ENCODE measurements around the gene DAZAP1.

DAZAP1 gene

DNA sequence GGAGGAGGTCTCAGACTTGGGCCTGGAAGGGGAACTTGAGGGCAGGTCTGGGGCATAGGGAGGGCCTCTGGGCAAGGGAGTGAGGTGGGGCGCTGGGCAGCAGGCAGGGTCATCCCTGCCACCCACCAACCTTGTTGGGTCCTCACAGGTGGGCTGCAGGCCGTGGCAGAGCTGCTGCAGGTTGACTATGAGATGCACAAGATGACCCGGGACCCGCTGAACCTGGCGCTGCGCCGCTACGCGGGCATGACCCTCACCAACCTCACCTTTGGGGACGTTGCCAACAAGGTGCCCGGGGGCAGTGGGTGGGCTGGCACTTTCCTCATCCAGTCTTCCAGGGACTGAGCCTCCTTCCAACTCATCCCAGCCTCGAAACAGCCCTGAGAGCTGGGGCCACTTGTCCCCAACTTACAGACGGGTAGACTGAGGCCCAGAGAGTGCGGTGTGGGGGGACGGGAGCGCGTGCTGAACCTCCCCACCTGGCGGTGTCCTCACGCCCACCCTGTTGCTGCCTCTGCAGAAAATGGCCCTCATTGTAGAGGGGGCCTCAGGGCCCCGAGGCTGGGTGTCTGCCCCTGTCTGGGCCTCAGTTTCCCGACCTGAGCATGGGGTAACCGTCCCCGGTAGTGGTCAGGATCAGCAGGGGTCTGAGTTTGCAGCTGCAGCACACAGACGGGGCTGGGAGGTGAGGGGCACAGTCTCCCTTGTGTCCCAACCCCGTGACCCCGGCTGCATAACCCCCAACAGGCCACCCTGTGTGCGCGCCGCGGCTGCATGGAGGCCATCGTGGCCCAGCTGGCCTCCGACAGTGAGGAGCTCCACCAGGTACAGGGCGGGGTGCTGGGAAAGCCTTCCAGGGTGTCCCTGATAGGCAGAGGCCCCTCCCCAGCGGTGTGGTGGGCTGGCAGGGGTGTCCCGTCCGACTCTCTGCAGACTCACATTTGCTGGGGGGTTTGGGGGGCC is 52.9 kb downstream of the DAZAP1 start:
- DNase-seq, result no peak

- no peak for DNase-seq
Measured at GRCh38 chr19:1461862-1462261, 54.5 kb downstream of the DAZAP1 start.

DNA sequence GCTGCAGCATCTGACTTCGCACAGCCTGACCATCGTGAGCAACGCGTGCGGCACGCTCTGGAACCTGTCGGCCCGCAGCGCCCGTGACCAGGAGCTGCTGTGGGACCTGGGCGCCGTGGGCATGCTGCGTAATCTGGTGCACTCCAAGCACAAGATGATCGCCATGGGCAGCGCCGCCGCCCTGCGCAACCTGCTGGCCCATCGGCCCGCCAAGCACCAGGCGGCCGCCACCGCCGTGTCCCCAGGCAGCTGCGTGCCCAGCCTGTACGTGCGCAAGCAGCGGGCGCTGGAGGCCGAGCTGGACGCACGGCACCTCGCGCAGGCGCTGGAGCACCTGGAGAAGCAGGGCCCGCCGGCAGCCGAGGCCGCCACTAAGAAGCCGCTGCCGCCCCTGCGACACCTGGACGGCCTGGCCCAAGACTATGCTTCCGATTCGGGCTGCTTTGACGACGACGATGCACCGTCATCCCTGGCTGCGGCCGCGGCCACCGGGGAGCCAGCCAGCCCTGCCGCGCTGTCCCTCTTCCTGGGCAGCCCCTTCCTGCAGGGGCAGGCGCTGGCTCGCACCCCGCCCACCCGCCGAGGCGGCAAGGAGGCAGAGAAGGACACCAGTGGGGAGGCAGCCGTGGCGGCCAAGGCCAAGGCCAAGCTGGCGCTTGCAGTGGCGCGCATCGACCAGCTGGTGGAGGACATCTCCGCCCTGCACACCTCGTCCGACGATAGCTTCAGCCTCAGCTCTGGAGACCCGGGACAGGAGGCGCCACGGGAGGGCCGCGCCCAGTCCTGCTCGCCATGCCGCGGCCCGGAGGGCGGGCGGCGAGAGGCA is 58.0 kb downstream of the DAZAP1 start:
- peak; percentile 43 for DNase-seq

DNA sequence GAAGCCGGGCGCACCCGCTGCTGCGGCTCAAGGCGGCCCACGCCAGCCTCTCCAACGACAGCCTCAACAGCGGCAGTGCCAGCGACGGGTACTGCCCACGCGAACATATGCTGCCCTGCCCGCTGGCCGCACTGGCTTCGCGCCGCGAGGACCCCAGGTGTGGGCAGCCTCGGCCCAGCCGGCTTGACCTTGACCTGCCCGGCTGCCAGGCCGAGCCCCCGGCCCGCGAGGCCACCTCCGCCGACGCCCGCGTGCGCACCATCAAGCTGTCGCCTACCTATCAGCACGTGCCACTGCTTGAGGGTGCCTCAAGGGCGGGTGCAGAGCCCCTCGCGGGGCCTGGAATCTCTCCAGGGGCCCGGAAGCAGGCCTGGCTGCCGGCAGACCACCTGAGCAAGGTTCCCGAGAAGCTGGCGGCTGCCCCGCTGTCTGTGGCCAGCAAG is 58.7 kb downstream of the DAZAP1 start:
- DNase-seq, result no peak

GRCh38 chr19:1466461-1467214 is 59.3 kb downstream of the DAZAP1 start:
- DNase-seq, result no peak

DNA sequence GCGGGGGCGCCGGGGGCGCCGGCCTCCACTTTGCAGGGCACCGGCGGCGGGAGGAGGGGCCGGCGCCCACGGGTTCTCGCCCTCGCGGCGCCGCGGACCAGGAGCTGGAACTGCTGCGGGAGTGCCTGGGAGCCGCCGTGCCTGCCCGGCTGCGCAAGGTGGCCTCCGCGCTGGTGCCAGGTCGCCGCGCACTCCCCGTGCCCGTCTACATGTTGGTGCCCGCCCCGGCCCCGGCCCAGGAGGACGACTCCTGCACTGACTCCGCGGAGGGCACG is 59.8 kb downstream of the DAZAP1 start:
- DNase-seq, result no peak

DNA sequence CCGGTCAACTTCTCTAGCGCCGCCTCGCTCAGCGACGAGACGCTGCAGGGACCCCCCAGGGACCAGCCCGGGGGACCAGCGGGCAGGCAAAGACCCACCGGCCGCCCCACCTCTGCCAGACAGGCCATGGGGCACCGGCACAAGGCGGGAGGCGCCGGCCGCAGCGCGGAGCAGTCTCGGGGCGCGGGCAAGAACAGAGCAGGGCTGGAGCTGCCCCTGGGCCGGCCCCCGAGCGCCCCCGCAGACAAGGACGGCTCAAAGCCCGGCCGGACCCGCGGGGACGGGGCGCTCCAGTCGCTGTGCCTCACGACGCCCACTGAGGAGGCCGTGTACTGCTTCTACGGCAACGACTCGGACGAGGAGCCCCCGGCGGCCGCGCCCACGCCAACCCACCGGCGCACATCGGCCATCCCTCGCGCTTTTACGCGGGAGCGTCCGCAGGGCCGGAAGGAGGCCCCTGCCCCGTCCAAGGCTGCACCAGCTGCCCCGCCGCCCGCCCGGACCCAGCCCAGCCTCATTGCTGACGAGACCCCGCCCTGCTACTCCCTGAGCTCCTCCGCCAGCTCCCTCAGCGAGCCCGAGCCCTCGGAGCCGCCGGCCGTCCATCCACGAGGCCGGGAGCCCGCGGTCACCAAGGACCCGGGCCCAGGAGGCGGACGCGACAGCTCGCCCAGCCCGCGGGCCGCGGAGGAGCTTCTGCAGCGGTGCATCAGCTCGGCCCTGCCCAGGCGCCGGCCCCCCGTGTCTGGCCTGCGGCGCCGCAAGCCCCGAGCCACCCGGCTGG is 60.3 kb downstream of the DAZAP1 start:
- DNase-seq, result no peak

DNA sequence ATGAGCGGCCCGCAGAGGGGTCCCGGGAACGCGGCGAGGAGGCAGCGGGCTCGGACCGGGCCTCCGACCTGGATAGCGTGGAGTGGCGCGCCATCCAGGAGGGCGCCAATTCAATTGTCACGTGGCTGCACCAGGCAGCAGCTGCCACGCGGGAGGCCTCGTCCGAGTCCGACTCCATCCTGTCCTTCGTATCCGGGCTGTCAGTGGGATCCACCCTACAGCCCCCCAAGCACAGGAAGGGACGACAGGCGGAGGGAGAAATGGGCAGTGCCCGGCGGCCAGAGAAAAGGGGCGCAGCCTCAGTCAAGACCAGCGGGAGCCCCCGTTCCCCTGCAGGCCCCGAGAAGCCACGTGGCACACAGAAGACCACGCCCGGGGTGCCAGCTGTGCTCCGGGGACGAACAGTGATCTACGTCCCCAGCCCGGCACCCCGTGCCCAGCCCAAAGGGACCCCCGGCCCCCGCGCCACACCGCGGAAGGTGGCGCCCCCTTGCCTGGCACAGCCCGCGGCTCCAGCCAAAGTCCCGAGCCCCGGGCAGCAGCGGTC is 61.0 kb downstream of the DAZAP1 start:
- no peak for DNase-seq

- peak; percentile 57 for DNase-seq
Measured at GRCh38 chr19:1468821-1469254, 61.5 kb downstream of the DAZAP1 start.

- DNase-seq, result no peak
Measured at GRCh38 chr19:1469255-1470054, 62.1 kb downstream of the DAZAP1 start.

- DNase-seq, result no peak
Measured at GRCh38 chr19:1470055-1470304, 62.6 kb downstream of the DAZAP1 start.

- DNase-seq, result peak; percentile 76
Measured at GRCh38 chr19:1470305-1471009, 63.1 kb downstream of the DAZAP1 start.

DNA sequence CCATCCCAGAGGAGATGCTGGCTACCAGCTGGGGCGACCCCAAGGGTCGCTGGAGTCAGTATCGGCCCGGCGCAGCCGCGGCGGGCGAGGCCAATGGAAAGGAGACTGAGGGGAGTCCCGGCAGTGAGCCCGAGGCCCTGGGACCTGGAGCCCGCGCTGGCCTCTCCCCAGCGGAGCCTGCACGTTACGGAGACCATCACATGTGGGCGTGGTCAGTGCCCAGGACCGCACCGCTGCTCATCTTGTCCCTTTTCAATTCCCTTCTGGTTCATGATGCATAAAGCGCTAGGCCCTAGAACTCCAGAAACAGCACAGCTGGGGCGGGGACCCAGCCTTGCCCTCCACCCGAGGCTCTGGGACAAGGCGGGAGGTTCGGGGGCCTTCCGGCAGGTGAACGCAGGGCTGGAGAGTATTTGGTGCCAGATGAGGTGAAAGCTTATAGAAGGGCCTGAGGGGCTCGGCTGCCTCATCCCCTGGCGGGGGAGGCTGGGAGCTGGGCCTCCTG is 63.7 kb downstream of the DAZAP1 start:
- DNase-seq, result no peak

DNA sequence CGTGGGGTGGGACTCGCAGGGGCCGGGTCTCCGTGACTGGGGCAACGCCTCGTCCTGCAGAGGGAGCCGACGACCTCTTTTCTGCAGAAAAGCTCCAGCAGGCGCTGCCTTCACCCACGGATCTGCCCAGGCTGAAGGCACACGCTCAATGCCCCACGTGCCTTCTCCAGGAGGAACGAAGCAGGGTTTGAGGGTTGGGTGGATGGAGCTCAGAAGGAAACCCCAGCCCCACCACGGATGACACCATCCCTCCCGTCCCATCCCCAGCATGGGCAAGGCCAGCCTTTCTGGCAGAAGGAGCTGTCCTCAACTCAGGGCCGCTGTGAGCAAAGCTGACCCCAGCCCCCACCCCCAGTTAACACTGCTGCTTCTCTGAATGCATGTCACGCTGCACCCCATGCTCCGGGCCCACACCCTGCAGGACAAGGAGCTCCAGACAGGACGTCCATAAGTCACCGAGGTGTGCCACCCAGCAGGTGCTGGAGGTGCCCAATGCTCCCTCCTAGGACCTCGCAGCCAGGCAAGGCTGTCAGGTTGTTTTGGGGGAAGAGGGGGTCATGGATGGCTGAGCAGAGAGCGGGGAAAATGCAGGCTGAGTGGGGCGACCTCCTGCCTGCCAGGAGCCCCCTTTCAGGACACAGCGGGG is 64.3 kb downstream of the DAZAP1 start:
- DNase-seq, result no peak

DNA sequence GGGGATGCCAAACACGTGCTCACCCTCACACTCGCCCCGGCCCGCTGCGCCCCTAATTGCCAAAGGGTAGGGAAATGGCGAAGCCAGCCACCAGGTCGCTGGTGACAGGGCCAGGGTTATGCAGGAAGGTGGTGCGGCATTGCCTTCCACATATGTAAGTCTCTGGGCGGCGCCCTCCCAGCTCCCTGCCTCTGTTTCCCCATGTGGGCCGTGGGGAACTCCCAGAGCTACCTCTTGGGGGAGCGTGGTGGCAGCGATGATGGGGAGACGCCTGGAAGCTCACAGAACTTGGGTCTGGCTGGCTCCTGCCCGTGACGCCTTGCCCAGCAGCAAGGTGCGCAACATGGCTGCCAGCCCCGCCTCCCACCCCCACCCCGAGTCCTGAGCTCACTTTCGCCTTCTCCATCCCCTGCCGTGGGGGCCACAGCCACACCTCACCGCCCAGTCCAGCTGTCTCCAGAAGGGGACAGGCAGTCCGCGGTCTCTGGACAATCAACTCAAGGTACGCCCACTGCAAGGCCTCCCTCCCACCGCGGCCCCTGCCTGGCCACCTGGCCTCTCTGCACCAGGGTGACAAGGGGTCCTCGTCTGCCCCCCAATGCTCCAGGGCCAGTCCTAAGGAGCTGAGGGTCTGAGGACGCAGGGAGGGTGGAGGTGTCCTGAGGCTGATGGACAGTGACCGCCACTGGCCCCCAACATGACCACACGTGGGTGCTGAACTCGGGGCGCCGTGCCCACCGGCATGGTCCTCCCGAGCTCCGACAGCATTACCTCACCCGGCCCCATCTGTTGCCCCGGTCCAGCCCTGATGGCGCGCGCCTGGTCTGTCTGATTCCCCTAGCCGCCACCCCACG is 65.1 kb downstream of the DAZAP1 start:
- DNase-seq, result no peak

DNA sequence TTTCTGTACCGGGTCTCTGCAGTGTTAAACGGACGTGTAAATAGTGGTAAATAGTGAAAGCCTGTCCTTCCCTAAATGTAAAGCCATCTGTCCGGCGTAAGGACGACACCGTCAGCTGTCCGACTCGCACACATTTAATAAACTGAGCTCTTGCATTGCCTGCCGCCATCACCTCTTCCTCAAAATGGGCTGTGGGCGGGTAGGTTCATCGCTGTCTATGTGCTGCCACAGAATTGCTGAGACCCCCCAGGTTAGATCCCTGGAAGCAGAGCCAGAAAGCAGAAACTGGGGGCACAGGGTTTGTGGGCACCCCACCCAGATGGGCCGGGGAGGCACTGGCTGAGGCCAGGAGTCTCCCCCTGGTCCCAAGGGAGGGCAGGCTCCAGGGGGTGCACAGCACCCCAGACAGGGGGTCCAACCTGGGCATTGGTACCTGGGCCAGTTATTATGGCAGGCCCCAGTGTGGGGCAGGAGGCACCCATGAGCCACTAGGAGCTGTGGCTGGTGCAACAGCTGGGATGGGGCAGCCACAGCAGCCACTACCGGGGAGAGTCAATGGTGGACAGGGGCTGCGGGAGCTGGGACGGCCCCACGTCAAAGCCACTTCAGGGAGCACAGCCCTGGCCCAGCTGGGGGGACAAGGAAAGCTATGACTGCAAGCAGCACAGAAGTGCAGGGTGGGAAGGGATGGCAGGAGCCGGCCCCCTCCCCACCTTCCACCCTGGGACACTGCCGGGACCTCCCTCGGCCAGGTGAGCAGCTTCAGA is 65.9 kb downstream of the DAZAP1 start:
- no peak for DNase-seq

DNA sequence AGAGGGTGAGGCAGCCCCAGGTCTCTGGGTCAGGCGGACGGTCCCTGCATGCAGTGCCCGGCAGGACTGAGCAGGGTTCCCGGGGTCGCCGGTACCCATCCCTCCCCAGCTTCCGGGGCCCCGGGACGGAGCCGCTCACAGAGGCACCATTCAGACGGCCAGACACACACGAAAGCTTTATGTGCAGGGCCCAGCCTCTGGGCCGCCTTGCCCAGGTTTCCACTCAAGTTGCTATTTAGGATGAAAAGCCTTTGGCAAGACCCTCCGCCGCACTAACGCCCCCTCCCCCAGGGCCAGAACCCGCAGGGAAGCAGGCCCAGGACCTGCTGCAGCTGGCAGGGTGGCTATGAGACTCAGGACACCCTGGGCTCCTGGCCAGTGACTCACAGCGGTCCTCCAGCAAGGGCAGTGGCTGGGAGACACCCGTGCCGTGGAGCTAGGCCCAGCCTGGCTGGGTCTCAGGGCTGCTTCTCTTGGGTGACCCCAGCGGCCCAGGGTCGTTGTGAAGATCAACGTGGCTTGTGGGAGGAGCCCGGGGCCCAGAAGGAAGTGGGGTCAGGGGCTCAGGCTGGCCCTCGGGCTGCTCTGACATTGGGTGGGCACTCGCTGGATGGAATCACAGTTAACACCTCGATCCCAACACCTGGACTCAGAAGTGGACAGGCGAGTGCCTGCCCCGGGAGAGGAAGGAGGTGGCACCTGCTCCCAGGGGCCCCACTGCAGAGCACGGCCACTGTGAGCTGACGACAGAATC is 66.8 kb downstream of the DAZAP1 start:
- no peak for DNase-seq
